Measurements from ENCODE around the gene MBD2. TPM values are rescaled to one million over a fixed set of nuclear protein-coding genes. Genes with fewer than 3 reads are reported as not detected.

The MBD2 gene
- total and polyA plus RNA-seq, 2 donors (not counting 1 experiment from before 2014, with no cell fraction given) = 53.0 to 134 TPM

- peak overlapping the region; percentile 75 for H3K4me3 Mint-ChIP-seq
- Histone ChIP-seq H3K79me2 (ENCODE audit: control insufficient read depth, insufficient read depth, low read length) (no peaks in the 10 kb centered on the region), H2AFZ (ENCODE audit: insufficient read depth, low read depth, low read length, poor library complexity, severe bottlenecking) (peak overlapping the region; percentile 59), H3K4me1 (ENCODE audit: control insufficient read depth in 2 of 2, insufficient read depth in 2 of 2, low read length in 2 of 2) (peaks cover 4 to 5% of the 10 kb centered on the region in 2 donors), H3K4me3 (ENCODE audit: control extremely low read depth in 1 of 5, extremely low read depth in 1 of 5, insufficient read depth in 1 of 5, low read depth in 2 of 5, low read length in 4 of 5) (peak overlapping the region in 3 of 5 experiments; percentile 9 to 27 (median 17)), H3K27me3 (replicated peaks in 1 of 4; ENCODE audit: control extremely low read depth in 1 of 4, control insufficient read depth in 3 of 4, insufficient read depth in 4 of 4, low read length in 3 of 4) (peaks cover 0 to 2% (median 0%) of the 10 kb centered on the region in 4 experiments), H4K20me1 (ENCODE audit: control insufficient read depth, insufficient read depth, low read length, poor library complexity, severe bottlenecking) (no peaks in the 10 kb centered on the region), H3K27ac (ENCODE audit: low read length in 2 of 2) (no peak overlapping the region), H3K36me3 (replicated peaks in 1 of 2; ENCODE audit: control extremely low read depth in 1 of 2, control insufficient read depth in 1 of 2, extremely low read depth in 1 of 2, insufficient read depth in 2 of 2, low read length in 1 of 2) (no peaks in the 10 kb centered on the region), H3K9ac (ENCODE audit: low read length) (peak overlapping the region; percentile 32), H3K4me2 (replicated peaks; ENCODE audit: low read depth, low read length, poor library complexity, severe bottlenecking) (peak overlapping the region; percentile 47), H3K9me3 (ENCODE audit: control extremely low read depth in 1 of 3, control insufficient read depth in 2 of 3, insufficient read depth in 1 of 3, low read length in 2 of 3) (no peaks in the 10 kb centered on the region)
- H3K9me3 Mint-ChIP-seq (ENCODE audit: insufficient read depth) = no peaks in the 10 kb centered on the region
- peak; percentile 43 for ATAC-seq (ENCODE audit: low read depth)
- intact Hi-C loops (cut with micrococcal nuclease) = loop anchor here (1.0 kb wide), 1 partner anchor 551 kb away; no protein-coding TSS in a partner anchor
- DNase-seq = peak; percentile 50
- WGBS (ENCODE audit: insufficient coverage) = 20% methylated on average over 6 of the region's 6 CpGs
- ChIA-PET POLR2A (no interaction called here), CTCF (interaction anchor here (0.8 to 1.6 kb wide), 15 partner anchors 8 to 553 kb away, joined by 3 to 9 read pairs (median 5); partner anchors contain the start of gene POLI)
- TF ChIP-seq EZH2 (IDR thresholded peaks at IDR 0.05; ENCODE audit: borderline replicate concordance, insufficient read depth, low read depth, low read length, poor library complexity, severe bottlenecking) = no peak
- peak; percentile 80 for TF ChIP-seq CTCF (IDR thresholded peaks at IDR 0.05)
- peaks cover 20% of the 10 kb centered on the region for H3K27me3 Mint-ChIP-seq
- H3K27ac Mint-ChIP-seq = no peak overlapping the region
- peaks cover 2% of the 10 kb centered on the region for H3K4me1 Mint-ChIP-seq
Measured at GRCh38 chr18:54119524-54120019, 104.9 kb downstream of the MBD2 start.
